ENCODE results near the gene ACBD4. TPM values are rescaled to one million over a fixed set of nuclear protein-coding genes. Genes with fewer than 3 reads are reported as not detected.
A peak's percentile ranks its signal among the peaks of the same experiment; 100 is the strongest.

The ACBD4 gene
- total RNA-seq, 1 donor from 2014 or later, result 3.1 TPM

DNA sequence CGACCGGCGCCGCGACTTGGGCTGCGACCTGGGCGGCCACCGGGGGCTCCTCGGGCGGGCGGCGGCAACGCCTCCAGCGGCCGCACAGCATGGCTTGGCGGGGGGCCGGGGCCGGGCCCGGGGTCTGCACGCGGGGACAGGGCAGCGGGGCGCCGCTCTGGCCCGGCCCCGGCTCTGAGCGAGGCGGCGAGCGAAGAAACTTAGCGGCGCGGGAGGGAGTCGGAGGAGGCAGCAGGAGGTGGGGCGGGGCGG is 3.2 kb upstream of the ACBD4 start, which contains the start of gene PLCD3:
TSS of gene PLCD3 (minus strand) at position 196 of the 252 bp plus-strand sequence. CDS start at position 91, 105 bp downstream.
- Histone ChIP-seq H3K4me1 (ENCODE audit: control insufficient read depth in 3 of 3, insufficient read depth in 3 of 3, low read length in 3 of 3) (peaks cover 59 to 70% (median 69%) of the 10 kb centered on the region in 3 donors), H3K36me3 (ENCODE audit: control insufficient read depth in 3 of 3, insufficient read depth in 3 of 3, low read length in 3 of 3) (no peaks in the 10 kb centered on the region), H3K27me3 (ENCODE audit: control insufficient read depth in 3 of 3, insufficient read depth in 3 of 3, low read length in 3 of 3) (no peaks in the 10 kb centered on the region), H3K27ac (ENCODE audit: low read depth, low read length) (peak within 1 kb of the TSS; percentile 97), H3K4me3 (ENCODE audit: low read length in 3 of 3) (peak within 1 kb of the TSS; percentile 84 to 91 (median 90)), H3K9ac (ENCODE audit: low read depth in 1 of 3, low read length in 3 of 3) (peak within 1 kb of the TSS; percentile 88 to 98 (median 96)), H3K9me3 (ENCODE audit: control insufficient read depth in 3 of 3, low read length in 3 of 3) (no peaks in the 10 kb centered on the region)

DNA sequence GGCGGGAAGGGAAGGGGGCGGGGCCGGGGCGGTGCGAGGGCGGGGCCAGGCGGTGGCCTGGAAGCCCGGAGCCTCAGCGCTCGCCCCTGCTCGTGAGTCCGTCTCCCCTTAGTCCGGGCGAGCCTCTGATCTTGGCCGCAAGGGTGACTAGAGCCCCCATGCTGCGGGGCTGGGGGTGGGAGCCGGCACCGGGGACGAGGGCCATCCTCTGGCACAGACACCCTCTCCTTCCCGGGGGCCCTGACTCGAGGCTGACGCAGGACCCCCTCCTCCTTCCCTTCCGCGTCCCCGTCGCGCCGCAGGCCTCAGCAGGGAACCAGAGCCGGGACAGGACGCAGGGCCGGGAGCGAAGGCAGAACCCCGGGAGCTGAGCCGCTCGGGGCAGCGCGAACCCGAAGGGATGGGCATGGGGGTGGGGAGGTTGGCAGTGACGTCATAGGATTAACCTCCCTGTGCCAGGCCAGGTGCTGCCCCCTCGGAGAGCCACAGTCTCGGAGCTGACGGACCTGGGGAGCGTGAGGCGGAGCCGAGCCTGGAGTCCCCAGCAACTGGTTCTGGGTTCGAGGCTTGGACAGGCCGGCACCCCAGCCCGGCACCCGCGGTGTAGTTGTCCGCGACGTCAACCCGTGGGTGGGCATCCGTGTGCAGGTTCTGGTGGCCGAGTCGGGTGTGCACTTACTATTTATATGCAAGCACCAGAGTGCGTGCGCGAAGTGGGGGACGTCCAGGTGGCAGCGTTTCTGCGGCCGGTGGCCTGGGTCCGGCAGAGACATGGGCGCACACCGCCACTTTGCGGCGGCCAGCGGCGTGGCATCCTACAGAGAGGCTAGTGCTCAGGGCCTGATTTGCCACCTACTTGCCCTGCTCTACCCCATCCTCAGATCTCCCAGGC is 2.7 kb upstream of the ACBD4 start:
- Histone ChIP-seq H3K9ac (ENCODE audit: low read depth in 1 of 3, low read length in 3 of 3) (peak overlapping the region; percentile 88 to 98 (median 96)), H3K27ac (ENCODE audit: low read depth, low read length) (peak overlapping the region; percentile 97), H3K27me3 (ENCODE audit: control insufficient read depth in 3 of 3, insufficient read depth in 3 of 3, low read length in 3 of 3) (no peaks in the 10 kb centered on the region), H3K4me3 (ENCODE audit: low read length in 3 of 3) (peak overlapping the region; percentile 84 to 91 (median 90)), H3K9me3 (ENCODE audit: control insufficient read depth in 3 of 3, low read length in 3 of 3) (no peaks in the 10 kb centered on the region), H3K36me3 (ENCODE audit: control insufficient read depth in 3 of 3, insufficient read depth in 3 of 3, low read length in 3 of 3) (peaks cover under 1 to 4% (median under 1%) of the 10 kb centered on the region in 3 donors), H3K4me1 (ENCODE audit: control insufficient read depth in 3 of 3, insufficient read depth in 3 of 3, low read length in 3 of 3) (peaks cover 53 to 64% (median 63%) of the 10 kb centered on the region in 3 donors)

DNA sequence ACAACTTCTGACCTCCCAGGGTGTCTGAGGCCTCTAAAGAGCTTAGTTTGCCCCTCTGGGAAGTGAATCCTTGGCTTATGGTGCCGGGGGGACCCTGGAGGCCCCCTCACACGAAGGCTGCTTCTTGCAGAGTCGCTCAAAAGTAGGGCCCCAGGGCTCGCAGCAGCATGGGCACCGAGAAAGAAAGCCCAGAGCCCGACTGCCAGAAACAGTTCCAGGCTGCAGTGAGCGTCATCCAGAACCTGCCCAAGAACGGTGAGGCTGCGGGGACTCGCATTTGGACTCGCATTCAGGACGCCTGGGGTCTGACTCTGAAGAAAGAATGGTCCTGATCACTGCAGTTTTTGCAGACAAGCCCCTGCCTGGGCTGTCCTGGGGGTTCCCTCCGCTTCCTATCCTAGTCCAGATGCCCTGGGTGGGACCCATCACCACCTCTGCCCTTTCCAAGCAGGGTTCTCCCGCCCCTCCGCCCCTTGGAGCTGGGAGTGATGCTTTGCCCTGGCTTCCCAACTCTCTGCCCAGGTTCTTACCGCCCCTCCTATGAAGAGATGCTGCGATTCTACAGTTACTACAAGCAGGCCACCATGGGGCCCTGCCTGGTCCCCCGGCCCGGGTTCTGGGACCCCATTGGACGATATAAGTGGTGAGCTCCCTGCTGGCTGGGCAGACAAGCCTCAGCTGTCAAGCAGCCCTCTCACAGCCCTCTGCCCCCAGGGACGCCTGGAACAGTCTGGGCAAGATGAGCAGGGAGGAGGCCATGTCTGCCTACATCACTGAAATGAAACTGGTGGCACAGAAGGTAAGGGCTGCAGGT is 698 bp downstream of the ACBD4 start:
- Histone ChIP-seq H3K36me3 (ENCODE audit: control insufficient read depth in 3 of 3, insufficient read depth in 3 of 3, low read length in 3 of 3) (peaks cover 3 to 6% (median 5%) of the 10 kb centered on the region in 3 donors), H3K27ac (ENCODE audit: low read depth, low read length) (peak overlapping the region; percentile 57), H3K4me3 (ENCODE audit: low read length in 3 of 3) (peak overlapping the region; percentile 84 to 88 (median 85)), H3K9ac (ENCODE audit: low read depth in 1 of 3, low read length in 3 of 3) (peak overlapping the region; percentile 74 to 87 (median 85)), H3K4me1 (ENCODE audit: control insufficient read depth in 3 of 3, insufficient read depth in 3 of 3, low read length in 3 of 3) (peaks cover 19 to 31% (median 29%) of the 10 kb centered on the region in 3 donors), H3K9me3 (ENCODE audit: control insufficient read depth in 3 of 3, low read length in 3 of 3) (no peaks in the 10 kb centered on the region), H3K27me3 (ENCODE audit: control insufficient read depth in 3 of 3, insufficient read depth in 3 of 3, low read length in 3 of 3) (no peaks in the 10 kb centered on the region)

DNA sequence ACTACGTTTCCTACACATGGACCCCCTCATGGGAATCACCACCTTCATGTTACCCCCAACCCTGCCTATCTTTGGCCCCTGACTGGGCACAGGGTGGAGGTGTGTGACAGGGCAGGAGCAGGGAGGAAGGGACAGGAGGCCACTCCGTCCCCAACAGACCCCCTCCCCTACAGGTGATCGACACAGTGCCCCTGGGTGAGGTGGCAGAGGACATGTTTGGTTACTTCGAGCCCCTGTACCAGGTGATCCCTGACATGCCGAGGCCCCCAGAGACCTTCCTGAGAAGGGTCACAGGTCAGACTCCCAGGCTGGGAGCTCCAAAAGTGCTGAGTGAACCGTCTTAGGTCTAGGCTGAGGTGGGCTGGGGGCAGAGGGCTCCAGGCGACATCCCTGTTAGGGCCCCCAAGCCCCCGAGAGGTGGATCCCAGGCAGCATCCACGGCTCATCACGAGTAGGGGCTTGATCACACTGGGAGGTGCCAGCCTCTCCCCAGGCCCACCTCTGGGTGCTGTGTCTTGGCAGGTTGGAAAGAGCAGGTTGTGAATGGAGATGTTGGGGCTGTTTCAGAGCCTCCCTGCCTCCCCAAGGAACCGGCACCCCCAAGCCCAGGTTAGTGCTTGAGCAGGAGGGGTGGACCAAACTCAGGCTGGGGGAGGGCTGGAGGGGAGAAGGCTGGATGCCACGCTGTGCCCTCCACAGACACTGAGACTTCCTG is 1.5 kb downstream of the ACBD4 start:
- no peak overlapping the region for H3K4me3 ChIP-seq (ENCODE audit: low read length in 3 of 3)
- no peak overlapping the region for H3K9ac ChIP-seq (ENCODE audit: low read depth in 1 of 3, low read length in 3 of 3)
- H3K9me3 ChIP-seq (ENCODE audit: control insufficient read depth in 3 of 3, low read length in 3 of 3), result no peaks in the 10 kb centered on the region
- no peaks in the 10 kb centered on the region for H3K27me3 ChIP-seq (ENCODE audit: control insufficient read depth in 3 of 3, insufficient read depth in 3 of 3, low read length in 3 of 3)
- peaks cover 13 to 25% (median 23%) of the 10 kb centered on the region in 3 donors for H3K4me1 ChIP-seq (ENCODE audit: control insufficient read depth in 3 of 3, insufficient read depth in 3 of 3, low read length in 3 of 3)
- H3K36me3 ChIP-seq (ENCODE audit: control insufficient read depth in 3 of 3, insufficient read depth in 3 of 3, low read length in 3 of 3), result peaks cover 3 to 6% (median 5%) of the 10 kb centered on the region in 3 donors
- no peak overlapping the region for H3K27ac ChIP-seq (ENCODE audit: low read depth, low read length)

DNA sequence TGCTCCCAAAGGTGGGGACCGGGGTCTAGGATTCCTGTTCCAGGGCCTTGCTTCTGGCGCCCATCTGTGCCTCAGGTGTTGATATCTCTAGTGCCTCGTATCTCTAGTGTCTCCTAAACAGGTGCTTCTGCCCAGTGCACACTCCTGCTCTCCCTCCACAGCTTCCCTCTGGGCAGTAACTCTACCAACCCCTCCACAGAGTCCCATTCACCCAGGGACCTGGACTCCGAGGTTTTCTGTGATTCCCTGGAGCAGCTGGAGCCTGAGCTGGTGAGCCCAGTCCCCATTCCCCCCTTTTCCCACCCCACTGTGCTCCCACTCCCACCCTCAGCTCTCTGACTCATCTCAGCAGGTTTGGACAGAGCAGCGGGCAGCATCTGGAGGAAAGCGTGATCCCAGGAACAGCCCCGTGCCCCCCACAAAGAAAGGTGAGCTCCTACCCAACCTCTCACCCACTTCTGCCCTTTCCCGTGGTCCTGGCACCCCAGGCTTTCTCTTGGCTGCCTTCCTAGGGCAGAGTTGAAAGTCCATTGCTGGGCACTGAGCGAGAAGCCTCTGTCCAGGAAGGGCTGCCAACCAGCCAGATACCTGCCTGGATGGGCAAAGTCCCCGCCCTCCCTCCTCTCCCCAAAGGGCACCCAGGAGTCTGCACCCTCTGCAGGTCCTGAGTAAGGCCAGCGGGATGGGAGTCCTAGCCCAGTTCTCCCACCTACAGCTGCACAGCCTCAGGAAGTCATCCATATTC is 2.2 kb downstream of the ACBD4 start:
- Histone ChIP-seq H3K9ac (ENCODE audit: low read depth in 1 of 3, low read length in 3 of 3) (no peak overlapping the region), H3K36me3 (ENCODE audit: control insufficient read depth in 3 of 3, insufficient read depth in 3 of 3, low read length in 3 of 3) (peaks cover 3 to 6% (median 5%) of the 10 kb centered on the region in 3 donors), H3K27ac (ENCODE audit: low read depth, low read length) (no peak overlapping the region), H3K4me1 (ENCODE audit: control insufficient read depth in 3 of 3, insufficient read depth in 3 of 3, low read length in 3 of 3) (peaks cover 12 to 22% (median 22%) of the 10 kb centered on the region in 3 donors), H3K4me3 (ENCODE audit: low read length in 3 of 3) (no peak overlapping the region), H3K9me3 (ENCODE audit: control insufficient read depth in 3 of 3, low read length in 3 of 3) (no peaks in the 10 kb centered on the region), H3K27me3 (ENCODE audit: control insufficient read depth in 3 of 3, insufficient read depth in 3 of 3, low read length in 3 of 3) (no peaks in the 10 kb centered on the region)

DNA sequence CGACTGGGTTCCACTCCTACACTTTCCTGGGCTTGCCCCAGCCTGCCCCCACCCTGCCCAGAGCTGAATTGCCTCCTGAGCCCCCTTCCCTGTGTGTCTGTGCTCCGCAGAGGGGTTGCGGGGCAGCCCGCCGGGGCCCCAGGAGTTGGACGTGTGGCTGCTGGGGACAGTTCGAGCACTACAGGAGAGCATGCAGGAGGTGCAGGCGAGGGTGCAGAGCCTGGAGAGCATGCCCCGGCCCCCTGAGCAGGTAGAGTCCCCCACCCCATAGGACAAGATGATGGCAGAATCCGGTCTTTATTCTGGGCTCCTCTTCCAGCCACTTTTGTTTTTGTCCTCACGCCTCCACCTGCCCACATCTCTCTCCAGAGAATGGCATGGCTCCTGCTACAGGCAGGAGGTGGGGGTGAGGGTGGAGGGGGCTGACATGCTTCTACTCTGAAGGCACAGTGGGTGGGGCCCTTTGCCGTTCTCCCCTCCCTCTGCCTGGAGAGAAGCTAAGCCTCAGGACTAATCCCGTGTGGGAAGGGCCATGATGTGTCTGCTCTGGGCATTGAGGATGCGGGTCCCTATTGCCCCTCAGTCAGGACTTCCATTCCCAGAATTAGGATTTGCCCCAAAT is 3.5 kb downstream of the ACBD4 start:
- Histone ChIP-seq H3K4me3 (ENCODE audit: low read length in 3 of 3) (no peak overlapping the region), H3K9ac (ENCODE audit: low read depth in 1 of 3, low read length in 3 of 3) (no peak overlapping the region), H3K9me3 (ENCODE audit: control insufficient read depth in 3 of 3, low read length in 3 of 3) (no peaks in the 10 kb centered on the region), H3K4me1 (ENCODE audit: control insufficient read depth in 3 of 3, insufficient read depth in 3 of 3, low read length in 3 of 3) (peaks cover 12 to 26% (median 25%) of the 10 kb centered on the region in 3 donors), H3K27me3 (ENCODE audit: control insufficient read depth in 3 of 3, insufficient read depth in 3 of 3, low read length in 3 of 3) (no peaks in the 10 kb centered on the region), H3K36me3 (ENCODE audit: control insufficient read depth in 3 of 3, insufficient read depth in 3 of 3, low read length in 3 of 3) (peaks cover 3 to 6% (median 5%) of the 10 kb centered on the region in 3 donors), H3K27ac (ENCODE audit: low read depth, low read length) (no peak overlapping the region)

DNA sequence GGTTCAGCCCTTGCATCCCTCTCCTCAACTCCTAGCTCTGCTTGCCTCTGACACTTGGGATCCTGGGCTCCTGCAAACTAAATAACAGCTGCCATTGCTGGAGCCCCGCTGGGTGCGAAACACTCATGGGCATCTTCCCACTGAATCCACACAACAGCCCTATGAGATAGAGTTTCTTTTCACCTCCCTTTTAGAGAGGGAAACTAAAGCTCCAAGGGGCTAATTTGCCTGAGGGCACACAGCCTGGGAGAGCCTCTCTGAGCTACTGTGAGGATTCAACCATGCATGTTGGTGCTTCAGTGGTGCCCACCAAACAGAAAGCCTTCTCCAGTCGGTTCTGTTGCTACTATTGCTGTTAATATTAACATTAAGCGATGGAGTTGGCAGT is 4.0 kb downstream of the ACBD4 start:
- Histone ChIP-seq H3K36me3 (ENCODE audit: control insufficient read depth in 3 of 3, insufficient read depth in 3 of 3, low read length in 3 of 3) (peaks cover 3 to 6% (median 5%) of the 10 kb centered on the region in 3 donors), H3K4me3 (ENCODE audit: low read length in 3 of 3) (no peak overlapping the region), H3K9me3 (ENCODE audit: control insufficient read depth in 3 of 3, low read length in 3 of 3) (no peaks in the 10 kb centered on the region), H3K4me1 (ENCODE audit: control insufficient read depth in 3 of 3, insufficient read depth in 3 of 3, low read length in 3 of 3) (peaks cover 12 to 27% (median 27%) of the 10 kb centered on the region in 3 donors), H3K9ac (ENCODE audit: low read depth in 1 of 3, low read length in 3 of 3) (no peak overlapping the region), H3K27me3 (ENCODE audit: control insufficient read depth in 3 of 3, insufficient read depth in 3 of 3, low read length in 3 of 3) (no peaks in the 10 kb centered on the region), H3K27ac (ENCODE audit: low read depth, low read length) (no peak overlapping the region)

DNA sequence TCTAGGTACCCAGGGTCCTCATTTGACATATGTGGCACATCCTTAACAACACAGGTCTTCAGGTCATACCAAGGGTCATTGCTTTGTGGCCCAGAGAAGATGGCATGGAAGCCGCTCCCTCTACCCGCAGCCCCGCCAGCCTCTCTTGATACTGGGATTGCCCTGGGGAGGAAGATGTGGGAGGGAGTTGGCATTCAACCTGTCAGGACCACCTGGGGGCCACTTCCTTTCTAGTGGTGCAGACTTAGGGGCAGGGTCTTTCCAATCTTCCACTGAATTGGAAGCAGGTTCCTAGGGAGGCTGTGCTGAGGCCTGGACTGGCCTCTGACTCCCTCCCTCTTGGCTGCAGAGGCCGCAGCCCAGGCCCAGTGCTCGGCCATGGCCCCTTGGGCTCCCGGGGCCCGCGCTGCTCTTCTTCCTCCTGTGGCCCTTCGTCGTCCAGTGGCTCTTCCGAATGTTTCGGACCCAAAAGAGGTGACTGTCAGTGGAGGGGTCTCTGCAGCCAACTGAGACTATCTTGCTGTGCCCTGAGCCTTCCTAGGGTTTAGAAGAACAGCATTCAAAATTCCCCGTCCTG is 7.7 kb downstream of the ACBD4 start:
- Histone ChIP-seq H3K9ac (ENCODE audit: low read depth in 1 of 3, low read length in 3 of 3) (peak overlapping the region in 2 of 3 donors; percentile 80 to 89), H3K4me3 (ENCODE audit: low read length in 3 of 3) (peak overlapping the region in 2 of 3 donors; percentile 31 to 73), H3K4me1 (ENCODE audit: control insufficient read depth in 3 of 3, insufficient read depth in 3 of 3, low read length in 3 of 3) (peaks cover 23 to 32% (median 31%) of the 10 kb centered on the region in 3 donors), H3K36me3 (ENCODE audit: control insufficient read depth in 3 of 3, insufficient read depth in 3 of 3, low read length in 3 of 3) (peaks cover 0 to under 1% (median 0%) of the 10 kb centered on the region in 3 donors), H3K27ac (ENCODE audit: low read depth, low read length) (peak overlapping the region; percentile 86), H3K9me3 (ENCODE audit: control insufficient read depth in 3 of 3, low read length in 3 of 3) (no peaks in the 10 kb centered on the region), H3K27me3 (ENCODE audit: control insufficient read depth in 3 of 3, insufficient read depth in 3 of 3, low read length in 3 of 3) (no peaks in the 10 kb centered on the region)

Measured in skeletal muscle tissue (tissue), 4 donors.